Suprapubic skin (tissue), 4 donors: Measurements from ENCODE around the gene PTX4.

Source experiments
- CTCF ChIP-seq, 2 donors: fragments of 200-600 bp in 1 of 2; fragments of 450-650 bp in 1 of 2; sonication (generic) in 1 of 2; IDR thresholded peaks; one replicate each; pipeline ENCODE4 v1.5.1; 2016 to 2019; ENCODE audit warnings: antibody characterized with exemption in 2 of 2, mild to moderate bottlenecking in 1 of 2, moderate library complexity in 1 of 2
- EP300 ChIP-seq: sonication (generic); formaldehyde crosslinking; IDR thresholded peaks from one replicate; pipeline ENCODE4 v1.6.1; 2017; ENCODE audit warnings: antibody characterized with exemption
- POLR2AphosphoS5 ChIP-seq, 3 donors: sonication (generic); formaldehyde crosslinking; IDR thresholded peaks; one replicate each; pipeline ENCODE4 v1.6.1; 2017; ENCODE audit warnings: antibody characterized with exemption in 3 of 3

GRCh38 chr16:1495211-1495888, 6.6 kb upstream of the PTX4 start:
- TF ChIP-seq CTCF (IDR thresholded peaks at IDR 0.05): no peak
- no peak for TF ChIP-seq POLR2AphosphoS5 (IDR thresholded peaks at IDR 0.05)
- no peak for TF ChIP-seq EP300
